Measurements from ENCODE around the gene ARHGDIA. TPM values are rescaled to one million over a fixed set of nuclear protein-coding genes. Genes with fewer than 3 reads are reported as not detected.

Gene ARHGDIA
- total RNA-seq, 2 donors from 2014 or later: 874 to 929 TPM

- no peaks in the 10 kb centered on the region for H3K9me3 Mint-ChIP-seq
- no peaks in the 10 kb centered on the region for H3K36me3 Mint-ChIP-seq
- H3K4me1 Mint-ChIP-seq (ENCODE audit: low read depth in 2 of 2): peaks cover 0 to 5% of the 10 kb centered on the region in 2 donors
- ATAC-seq (peak; percentile 22 to 29), DNase-seq (ENCODE audit: low spot score) (no peak)
- peaks cover 0 to 5% of the 10 kb centered on the region in 2 donors for H3K27me3 Mint-ChIP-seq
- no peak overlapping the region for H3K4me3 Mint-ChIP-seq
- no peak overlapping the region for H3K27ac Mint-ChIP-seq
These were observed 31.7 kb upstream of the ARHGDIA start for GRCh38 chr17:81902653-81903414.

GRCh38 chr17:81902023-81902652 lies 31.0 kb upstream of the ARHGDIA start, which contains the start of gene NPB:
Gene NPB, plus strand, starts transcription at chr17:81902238. Its CDS starts 40 bp downstream, at chr17:81902278.
- no peaks in the 10 kb centered on the region for H3K9me3 Mint-ChIP-seq
- H3K4me1 Mint-ChIP-seq (ENCODE audit: low read depth in 2 of 2): peaks cover 0 to 5% of the 10 kb centered on the region in 2 donors
- DNase-seq (ENCODE audit: low spot score) (no peak), ATAC-seq (peak; percentile 64 to 72)
- H3K27me3 Mint-ChIP-seq: peaks cover 0 to 5% of the 10 kb centered on the region in 2 donors
- H3K27ac Mint-ChIP-seq: no peak within 1 kb of the TSS
- H3K4me3 Mint-ChIP-seq: no peak within 1 kb of the TSS
- no peaks in the 10 kb centered on the region for H3K36me3 Mint-ChIP-seq

GRCh38 chr17:81901167-81902022 lies 30.3 kb upstream of the ARHGDIA start:
- Mint-ChIP-seq H3K4me1 (ENCODE audit: low read depth in 2 of 2) (peaks cover 0 to 5% of the 10 kb centered on the region in 2 donors), H3K27me3 (peaks cover 0 to 5% of the 10 kb centered on the region in 2 donors), H3K36me3 (no peaks in the 10 kb centered on the region), H3K4me3 (peak overlapping the region; percentile 12), H3K9me3 (no peaks in the 10 kb centered on the region), H3K27ac (no peak overlapping the region)
- DNase-seq (ENCODE audit: low spot score) (no peak), ATAC-seq (no peak)

GRCh38 chr17:81900181-81900820 lies 29.2 kb upstream of the ARHGDIA start:
- Mint-ChIP-seq H3K36me3 (no peaks in the 10 kb centered on the region), H3K27me3 (peaks cover 0 to 5% of the 10 kb centered on the region in 2 donors), H3K4me1 (ENCODE audit: low read depth in 2 of 2) (peaks cover 0 to 7% of the 10 kb centered on the region in 2 donors), H3K27ac (no peak overlapping the region), H3K9me3 (no peaks in the 10 kb centered on the region), H3K4me3 (no peak overlapping the region)
- DNase-seq (ENCODE audit: low spot score) (no peak), ATAC-seq (no peak)

- no peak for ATAC-seq
- H3K9me3 Mint-ChIP-seq: no peaks in the 10 kb centered on the region
These were observed 28.5 kb upstream of the ARHGDIA start for GRCh38 chr17:81899514-81900166.

GRCh38 chr17:81898885-81899284 lies 27.7 kb upstream of the ARHGDIA start:
- peaks cover 0 to 5% of the 10 kb centered on the region in 2 donors for H3K27me3 Mint-ChIP-seq
- no peaks in the 10 kb centered on the region for H3K36me3 Mint-ChIP-seq
- H3K4me1 Mint-ChIP-seq (ENCODE audit: low read depth in 2 of 2): peaks cover 0 to 8% of the 10 kb centered on the region in 2 donors
- no peaks in the 10 kb centered on the region for H3K9me3 Mint-ChIP-seq
- no peak for ATAC-seq
- DNase-seq (ENCODE audit: low spot score): no peak
- H3K27ac Mint-ChIP-seq: no peak overlapping the region
- no peak overlapping the region for H3K4me3 Mint-ChIP-seq

More at GRCh38 chr17:81899514-81900166, 28.5 kb upstream of the ARHGDIA start:
- H3K27me3 Mint-ChIP-seq: peaks cover 0 to 5% of the 10 kb centered on the region in 2 donors
- DNase-seq (ENCODE audit: low spot score): no peak
- no peaks in the 10 kb centered on the region for H3K36me3 Mint-ChIP-seq
- H3K27ac Mint-ChIP-seq: no peak overlapping the region
- H3K4me3 Mint-ChIP-seq: no peak overlapping the region
- H3K4me1 Mint-ChIP-seq (ENCODE audit: low read depth in 2 of 2): peaks cover 0 to 8% of the 10 kb centered on the region in 2 donors

- no peak for DNase-seq (ENCODE audit: low spot score)
- no peak for ATAC-seq
- H3K27me3 Mint-ChIP-seq: peaks cover 0 to 5% of the 10 kb centered on the region in 2 donors
- no peaks in the 10 kb centered on the region for H3K9me3 Mint-ChIP-seq
- no peak overlapping the region for H3K4me3 Mint-ChIP-seq
- H3K4me1 Mint-ChIP-seq (ENCODE audit: low read depth in 2 of 2): peaks cover 0 to 8% of the 10 kb centered on the region in 2 donors
- no peaks in the 10 kb centered on the region for H3K36me3 Mint-ChIP-seq
- no peak overlapping the region for H3K27ac Mint-ChIP-seq
These were observed 27.1 kb upstream of the ARHGDIA start for GRCh38 chr17:81898029-81898866.

GRCh38 chr17:81895400-81895799 lies 24.3 kb upstream of the ARHGDIA start:
- H3K4me1 Mint-ChIP-seq (ENCODE audit: low read depth in 2 of 2): peaks cover 2 to 8% of the 10 kb centered on the region in 2 donors
- H3K27ac Mint-ChIP-seq: no peak overlapping the region
- peaks cover 6% of the 10 kb centered on the region for H3K36me3 Mint-ChIP-seq
- no peaks in the 10 kb centered on the region for H3K9me3 Mint-ChIP-seq
- H3K27me3 Mint-ChIP-seq: no peaks in the 10 kb centered on the region
- H3K4me3 Mint-ChIP-seq: no peak overlapping the region
- no peak for ATAC-seq
- no peak for DNase-seq (ENCODE audit: low spot score)

GRCh38 chr17:81891303-81891552 lies 20.1 kb upstream of the ARHGDIA start:
- peak overlapping the region; percentile 86 to 91 for H3K27ac Mint-ChIP-seq
- no peaks in the 10 kb centered on the region for H3K27me3 Mint-ChIP-seq
- H3K4me1 Mint-ChIP-seq (ENCODE audit: low read depth in 2 of 2): peaks cover 10 to 30% of the 10 kb centered on the region in 2 donors
- H3K4me3 Mint-ChIP-seq: peak overlapping the region; percentile 93
- no peak for DNase-seq (ENCODE audit: low spot score)
- H3K36me3 Mint-ChIP-seq: peaks cover 24% of the 10 kb centered on the region
- ATAC-seq: peak; percentile 14 to 37
- no peaks in the 10 kb centered on the region for H3K9me3 Mint-ChIP-seq

- ATAC-seq: peak in 1 of 2 donors; percentile 10
- peaks cover 13 to 34% of the 10 kb centered on the region in 2 donors for H3K4me1 Mint-ChIP-seq (ENCODE audit: low read depth in 2 of 2)
- peak overlapping the region; percentile 86 to 91 for H3K27ac Mint-ChIP-seq
- peaks cover 24% of the 10 kb centered on the region for H3K36me3 Mint-ChIP-seq
- H3K9me3 Mint-ChIP-seq: no peaks in the 10 kb centered on the region
- no peaks in the 10 kb centered on the region for H3K27me3 Mint-ChIP-seq
- no peak for DNase-seq (ENCODE audit: low spot score)
- H3K4me3 Mint-ChIP-seq: peak overlapping the region; percentile 93
These were observed 19.5 kb upstream of the ARHGDIA start for GRCh38 chr17:81890447-81891302.

GRCh38 chr17:81889602-81890001 lies 18.5 kb upstream of the ARHGDIA start:
- Mint-ChIP-seq H3K36me3 (peaks cover 28% of the 10 kb centered on the region), H3K27ac (peak overlapping the region; percentile 86 to 91), H3K9me3 (no peaks in the 10 kb centered on the region), H3K27me3 (no peaks in the 10 kb centered on the region), H3K4me1 (ENCODE audit: low read depth in 2 of 2) (peaks cover 16 to 36% of the 10 kb centered on the region in 2 donors), H3K4me3 (peak overlapping the region; percentile 93)
- DNase-seq (ENCODE audit: low spot score): no peak
- ATAC-seq: no peak
